Activated CD4-positive, alpha-beta T cell treated with anti-CD3 and anti-CD28 coated beads for 48 hours (primary cell): ENCODE measurements around the gene PPA1.
"Not testable (repeated sequence)": the region's sequence is repeated elsewhere in the genome, so short reads cannot be mapped to it uniquely, and the experiment has no call there.

ENCODE experiments used
- DNase-seq: peaks from one replicate; pipeline ENCODE4 v3.0.0-alpha.2; 2020

Gene PPA1

GRCh38 chr10:70233109-70233938 is at the start of gene PPA1:
Gene PPA1 (minus strand): TSS chr10:70233429. CDS start chr10:70233327, 102 bp downstream.
- DNase-seq, result peak; percentile 99

- no peak for DNase-seq
These were observed 48.4 kb upstream of the PPA1 start for GRCh38 chr10:70281609-70282008.

GRCh38 chr10:70280099-70280498 is 46.9 kb upstream of the PPA1 start:
- no peak for DNase-seq

- DNase-seq, result no peak
These were observed 44.3 kb upstream of the PPA1 start for GRCh38 chr10:70277396-70278030.

- no peak for DNase-seq
These were observed 41.4 kb upstream of the PPA1 start for GRCh38 chr10:70274643-70275042.

GRCh38 chr10:70272925-70273316 is 39.7 kb upstream of the PPA1 start:
- no peak for DNase-seq

GRCh38 chr10:70271996-70272924 is 39.0 kb upstream of the PPA1 start:
- DNase-seq, result no peak

GRCh38 chr10:70270952-70271351 is 37.7 kb upstream of the PPA1 start:
- no peak for DNase-seq

- no peak for DNase-seq
These were observed 36.5 kb upstream of the PPA1 start for GRCh38 chr10:70269741-70270140.

GRCh38 chr10:70268376-70268775 is 35.1 kb upstream of the PPA1 start:
- no peak for DNase-seq

GRCh38 chr10:70267161-70267933 is 34.1 kb upstream of the PPA1 start:
- DNase-seq, result peak; percentile 25

GRCh38 chr10:70266701-70267100 is 33.5 kb upstream of the PPA1 start:
- no peak for DNase-seq

- DNase-seq, result no peak
These were observed 32.8 kb upstream of the PPA1 start for GRCh38 chr10:70266056-70266455.

GRCh38 chr10:70265032-70265689 is 31.9 kb upstream of the PPA1 start:
- no peak for DNase-seq

GRCh38 chr10:70260734-70261133 is 27.5 kb upstream of the PPA1 start:
- no peak for DNase-seq

GRCh38 chr10:70260259-70260658 is 27.0 kb upstream of the PPA1 start:
- DNase-seq, result no peak

- DNase-seq, result no peak
These were observed 25.0 kb upstream of the PPA1 start for GRCh38 chr10:70258216-70258615.

GRCh38 chr10:70257816-70258215 is 24.6 kb upstream of the PPA1 start:
- not testable (repeated sequence) for DNase-seq

- no peak for DNase-seq
These were observed 23.2 kb upstream of the PPA1 start for GRCh38 chr10:70256463-70256862.

GRCh38 chr10:70255329-70256299 is 22.4 kb upstream of the PPA1 start:
- DNase-seq, result peak; percentile 19
